Gastrocnemius medialis (tissue), 4 donors: Measurements from ENCODE around the gene HADHB. TPM values are rescaled to one million over a fixed set of nuclear protein-coding genes. Genes with fewer than 3 reads are reported as not detected.

Experiments used
- ATAC-seq, 2 donors: fragments of 150-250 bp; one replicate each; pipeline ENCODE4 v1.9.1; 2016
- DNase-seq, 2 donors: peaks; one replicate each; pipeline ENCODE4 v3.0.0-alpha.2; 2019
- H3K27ac ChIP-seq, 4 donors: fragments of 200-600 bp; sonication (generic); 1 replicate in 1 of 4; 2 replicates in 3 of 4; pipeline ENCODE4 v1.5.1; 2016 to 2018; ENCODE audit warnings: mild to moderate bottlenecking in 2 of 4, moderate library complexity in 1 of 4
- H3K27me3 ChIP-seq, 3 donors: fragments of 200-600 bp; sonication (generic) in 2 of 3; 1 replicate in 1 of 3; 2 replicates in 2 of 3; pipeline versions ENCODE4 v1.5.1 to v1.6.0; 2016 to 2019; ENCODE audit warnings: mild to moderate bottlenecking in 1 of 3, moderate library complexity in 1 of 3
- H3K36me3 ChIP-seq, 2 donors: fragments of 200-600 bp; sonication (generic) in 1 of 2; one replicate each; pipeline ENCODE4 v1.5.1; 2017 to 2018
- H3K4me1 ChIP-seq, 2 donors: fragments of 200-600 bp; sonication (generic) in 1 of 2; one replicate each; pipeline ENCODE4 v1.5.1; 2016 to 2017; ENCODE audit warnings: mild to moderate bottlenecking in 2 of 2
- H3K4me3 ChIP-seq, 4 donors: fragments of 200-600 bp; sonication (generic) in 3 of 4; 1 replicate in 1 of 4; 2 replicates in 3 of 4; pipeline ENCODE4 v1.5.1; 2016 to 2019; ENCODE audit warnings: mild to moderate bottlenecking in 2 of 4
- H3K9me3 ChIP-seq, 3 donors: fragments of 200-600 bp; sonication (generic) in 2 of 3; 1 replicate in 1 of 3; 2 replicates in 2 of 3; pipeline ENCODE4 v1.5.1; 2016 to 2019
- CTCF ChIP-seq, 5 experiments: fragments of 450-650 bp in 3 of 5; fragments of 200-600 bp in 2 of 5; sonication (generic) in 2 of 5; IDR thresholded peaks in 4 of 5; conservative IDR thresholded peaks in 1 of 5; 1 replicate in 4 of 5; 2 replicates in 1 of 5; pipeline ENCODE4 v1.5.1; 2016 to 2019; ENCODE audit warnings: antibody characterized with exemption in 5 of 5, mild to moderate bottlenecking in 3 of 5, moderate library complexity in 3 of 5
- POLR2A ChIP-seq, 2 donors: fragments of 450-650 bp; IDR thresholded peaks; one replicate each; pipeline ENCODE4 v1.6.1; 2017; ENCODE audit warnings: antibody characterized with exemption in 2 of 2, mild to moderate bottlenecking in 2 of 2, moderate library complexity in 2 of 2
- in situ Hi-C, 4 donors: fragments of 200-750 bp; cut with MboI; loops; one replicate each; pipeline versions ENCODE4 v1.15.0 to v1.8.0; 2017; ENCODE audit warnings: low sequenced_read_pairs in 4 of 4
- intact Hi-C: fragments of 100-400 bp; cut with DNase I; formaldehyde crosslinking; loops from one replicate; pipeline ENCODE4 v1.15.1; 2023; ENCODE audit warnings: low total_unique reads
- total RNA-seq, 4 donors: library from RNA; depleted of rRNA; stranded (reverse); fragments of >200 nt; gene quantifications; one replicate each; pipeline versions ENCODE4 v1.1.0 to v1.2.3, GENCODE V29; 2016

HADHB gene
- total RNA-seq: 100 to 1,000 TPM; 719 to 936 (median 781) TPM

GRCh38 chr2:26244309-26245230, at the start of gene HADHB, which contains the start of gene HADHA:
TSS of gene HADHB (plus strand) at chr2:26244939. CDS start at chr2:26254255, 9,316 bp downstream.
TSS of gene HADHA (minus strand) at chr2:26244632. CDS start at chr2:26244596, 36 bp downstream.
- Histone ChIP-seq H3K27me3 (no peaks in the 10 kb centered on the region), H3K4me1 (peaks cover 50 to 63% of the 10 kb centered on the region in 2 donors), H3K27ac (peak within 1 kb of the TSS; percentile 95 to 98 (median 97)), H3K36me3 (no peaks in the 10 kb centered on the region), H3K9me3 (no peaks in the 10 kb centered on the region), H3K4me3 (peak within 1 kb of the TSS; percentile 85 to 96 (median 92))
- peak; percentile 91 to 95 for DNase-seq
- in situ Hi-C loops: loop anchor here in 1 of 4 donors (5.0 kb wide), 1 partner anchor 88 kb away; no protein-coding TSS in a partner anchor
- intact Hi-C loops: loop anchor here (1.0 to 5.0 kb wide), 5 partner anchors 30 to 528 kb away; partner anchors contain the start of gene RAB10
- peak; percentile 87 to 91 for TF ChIP-seq POLR2A (IDR thresholded peaks at IDR 0.05)
- peak in 3 of 5 experiments; percentile 31 to 47 (median 41) for TF ChIP-seq CTCF (IDR thresholded peaks at IDR 0.05 in 4 of 5, conservative IDR thresholded peaks at IDR 0.05 in 1 of 5)
- ATAC-seq: peak; percentile 74 to 80

GRCh38 chr2:26195040-26195984, 49.4 kb upstream of the HADHB start:
- in situ Hi-C loops (no loop called here), intact Hi-C loops (no loop called here)
- TF ChIP-seq POLR2A (IDR thresholded peaks at IDR 0.05): no peak
- no peak for TF ChIP-seq CTCF (IDR thresholded peaks at IDR 0.05 in 4 of 5, conservative IDR thresholded peaks at IDR 0.05 in 1 of 5)
- no peak overlapping the region for H3K4me3 ChIP-seq
- peaks cover 4 to 13% of the 10 kb centered on the region in 2 donors for H3K4me1 ChIP-seq
- ATAC-seq: no peak
- no peak for DNase-seq
- H3K36me3 ChIP-seq: peaks cover 3 to 100% of the 10 kb centered on the region in 2 donors
- H3K9me3 ChIP-seq: no peaks in the 10 kb centered on the region
- no peaks in the 10 kb centered on the region for H3K27me3 ChIP-seq
- no peak overlapping the region for H3K27ac ChIP-seq

GRCh38 chr2:26196683-26197418, 47.9 kb upstream of the HADHB start:
- ATAC-seq (no peak), DNase-seq (no peak)
- Histone ChIP-seq H3K27ac (no peak overlapping the region), H3K27me3 (no peaks in the 10 kb centered on the region), H3K36me3 (peaks cover 5 to 99% of the 10 kb centered on the region in 2 donors), H3K9me3 (no peaks in the 10 kb centered on the region), H3K4me1 (peaks cover 4 to 13% of the 10 kb centered on the region in 2 donors), H3K4me3 (no peak overlapping the region)
- TF ChIP-seq CTCF (IDR thresholded peaks at IDR 0.05 in 4 of 5, conservative IDR thresholded peaks at IDR 0.05 in 1 of 5) (no peak), POLR2A (IDR thresholded peaks at IDR 0.05) (no peak)
- in situ Hi-C loops: no loop called here
- intact Hi-C loops: no loop called here

GRCh38 chr2:26197516-26197915, 47.2 kb upstream of the HADHB start:
- TF ChIP-seq CTCF (IDR thresholded peaks at IDR 0.05 in 4 of 5, conservative IDR thresholded peaks at IDR 0.05 in 1 of 5) (no peak), POLR2A (IDR thresholded peaks at IDR 0.05) (no peak)
- in situ Hi-C loops: no loop called here
- peaks cover 4 to 13% of the 10 kb centered on the region in 2 donors for H3K4me1 ChIP-seq
- DNase-seq: no peak
- no peak overlapping the region for H3K4me3 ChIP-seq
- H3K27me3 ChIP-seq: no peaks in the 10 kb centered on the region
- no peak for ATAC-seq
- no peaks in the 10 kb centered on the region for H3K9me3 ChIP-seq
- intact Hi-C loops: no loop called here
- H3K27ac ChIP-seq: no peak overlapping the region
- peaks cover 5 to 98% of the 10 kb centered on the region in 2 donors for H3K36me3 ChIP-seq
